ENCODE data around the gene ANXA2.
"Not testable (repeated sequence)": the region's sequence is repeated elsewhere in the genome, so short reads cannot be mapped to it uniquely, and the experiment has no call there.

Gene ANXA2

GRCh38 chr15:60397772-60398445 is at the start of gene ANXA2:
Gene ANXA2, minus strand, starts transcription at chr15:60397986. Its CDS starts 11,911 bp downstream, at chr15:60386075.
- in situ Hi-C loops (cut with HindIII; ENCODE audit: low sequenced_read_pairs) = no loop called here

GRCh38 chr15:60444289-60444912 is 46.6 kb upstream of the ANXA2 start:
- in situ Hi-C loops (cut with HindIII; ENCODE audit: low sequenced_read_pairs) = no loop called here

- in situ Hi-C loops (cut with HindIII; ENCODE audit: low sequenced_read_pairs) = no loop called here
Observed at GRCh38 chr15:60442763-60443162, 45.0 kb upstream of the ANXA2 start.

GRCh38 chr15:60442031-60442650 is 44.4 kb upstream of the ANXA2 start:
- in situ Hi-C loops (cut with HindIII; ENCODE audit: low sequenced_read_pairs) = no loop called here

GRCh38 chr15:60441331-60441730 is 43.5 kb upstream of the ANXA2 start:
- in situ Hi-C loops (cut with HindIII; ENCODE audit: low sequenced_read_pairs) = no loop called here

GRCh38 chr15:60438646-60439045 is 40.9 kb upstream of the ANXA2 start:
- in situ Hi-C loops (cut with HindIII; ENCODE audit: low sequenced_read_pairs) = no loop called here

- in situ Hi-C loops (cut with HindIII; ENCODE audit: low sequenced_read_pairs) = no loop called here
Observed at GRCh38 chr15:60428935-60429334, 31.1 kb upstream of the ANXA2 start.

GRCh38 chr15:60426870-60427508 is 29.2 kb upstream of the ANXA2 start:
- in situ Hi-C loops (cut with HindIII; ENCODE audit: low sequenced_read_pairs) = no loop called here

GRCh38 chr15:60425461-60425860 is 27.7 kb upstream of the ANXA2 start:
- in situ Hi-C loops (cut with HindIII; ENCODE audit: low sequenced_read_pairs) = no loop called here

GRCh38 chr15:60424006-60424405 is 26.2 kb upstream of the ANXA2 start:
- in situ Hi-C loops (cut with HindIII; ENCODE audit: low sequenced_read_pairs) = no loop called here

- in situ Hi-C loops (cut with HindIII; ENCODE audit: low sequenced_read_pairs) = no loop called here
Observed at GRCh38 chr15:60423537-60423936, 25.8 kb upstream of the ANXA2 start.

- in situ Hi-C loops (cut with HindIII; ENCODE audit: low sequenced_read_pairs) = no loop called here
Observed at GRCh38 chr15:60421544-60421943, 23.8 kb upstream of the ANXA2 start.

GRCh38 chr15:60420203-60420716 is 22.5 kb upstream of the ANXA2 start:
- in situ Hi-C loops (cut with HindIII; ENCODE audit: low sequenced_read_pairs) = no loop called here

- in situ Hi-C loops (cut with HindIII; ENCODE audit: low sequenced_read_pairs) = no loop called here
Observed at GRCh38 chr15:60419753-60420152, 22.0 kb upstream of the ANXA2 start.

GRCh38 chr15:60418096-60418495 is 20.3 kb upstream of the ANXA2 start:
- in situ Hi-C loops (cut with HindIII; ENCODE audit: low sequenced_read_pairs) = no loop called here

GRCh38 chr15:60417112-60417511 is 19.3 kb upstream of the ANXA2 start:
- in situ Hi-C loops (cut with HindIII; ENCODE audit: low sequenced_read_pairs) = no loop called here

GRCh38 chr15:60416484-60416883 is 18.7 kb upstream of the ANXA2 start:
- in situ Hi-C loops (cut with HindIII; ENCODE audit: low sequenced_read_pairs) = no loop called here

- in situ Hi-C loops (cut with HindIII; ENCODE audit: low sequenced_read_pairs) = no loop called here
Observed at GRCh38 chr15:60414016-60414682, 16.4 kb upstream of the ANXA2 start.

GRCh38 chr15:60413231-60413824 is 15.5 kb upstream of the ANXA2 start:
- in situ Hi-C loops (cut with HindIII; ENCODE audit: low sequenced_read_pairs) = no loop called here

- in situ Hi-C loops (cut with HindIII; ENCODE audit: low sequenced_read_pairs) = not testable (repeated sequence)
Observed at GRCh38 chr15:60412807-60413206, 15.0 kb upstream of the ANXA2 start.

Measured in DLD1 (cell line).